Panc1 (cell line): ENCODE data around the gene UVSSA.

ENCODE experiments used
- CTCF ChIP-seq: fragments of 450-650 bp; IDR thresholded peaks from 2 replicates; pipeline ENCODE4 v1.5.1; 2017; ENCODE audit warnings: mild to moderate bottlenecking
- POLR2AphosphoS5 ChIP-seq: IDR thresholded peaks from 2 replicates; pipeline ENCODE4 v1.6.1; 2012; ENCODE audit warnings: mild to moderate bottlenecking, low read depth, low read length, moderate library complexity
- REST ChIP-seq, 2 experiments: IDR thresholded peaks; 2 replicates each; pipeline ENCODE4 v1.6.1; 2011 to 2012; ENCODE audit warnings: low read depth in 2 of 2, control low read depth in 1 of 2, low read length in 1 of 2, mild to moderate bottlenecking in 1 of 2, moderate library complexity in 1 of 2; ENCODE audit not compliant: insufficient read depth in 1 of 2
- TCF7L2 ChIP-seq: IDR thresholded peaks from 2 replicates; pipeline ENCODE4 v1.6.1; 2011; ENCODE audit warnings: mild to moderate bottlenecking, low read depth, low read length, inconsistent platforms

DNA sequence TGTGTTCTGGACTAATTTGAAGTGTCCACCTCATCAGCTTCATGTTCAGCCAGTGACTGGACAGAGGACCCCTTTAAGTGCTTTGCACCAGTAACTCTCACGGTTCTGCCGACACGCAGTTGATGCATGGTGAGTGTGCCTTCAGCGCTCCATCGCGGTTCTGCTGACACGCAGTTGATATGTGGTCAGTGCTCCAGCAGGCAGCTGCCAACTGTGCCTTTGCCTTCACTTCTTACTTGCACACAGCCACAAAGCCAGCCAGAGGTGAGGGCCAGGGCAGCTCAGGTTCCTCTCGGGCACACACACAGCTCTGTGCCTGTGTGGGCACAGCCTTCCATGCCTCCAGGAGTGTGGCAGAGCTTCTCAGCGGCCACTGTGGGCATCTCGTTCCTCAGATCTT, 46.9 kb downstream of the UVSSA start:
- TF ChIP-seq CTCF (no peak), POLR2AphosphoS5 (no peak), REST (IDR thresholded peaks at IDR 0.05; ENCODE audit: insufficient read depth in 1 of 2, low read depth in 2 of 2, low read length in 1 of 2) (no peak), TCF7L2 (no peak)
